ENCODE data around the gene LCP2. TPM values are rescaled to one million over a fixed set of nuclear protein-coding genes. Genes with fewer than 3 reads are reported as not detected.

LCP2 gene
- total RNA-seq, 1 experiment from 2014 or later = 0.72 TPM

- TF ChIP-seq ATF1 (CRISPR knock-in tag; IDR thresholded peaks at IDR 0.05) (no peak), FOXP4 (CRISPR knock-in tag; IDR thresholded peaks at IDR 0.05) (no peak), ZNF232 (CRISPR knock-in tag; IDR thresholded peaks at IDR 0.05) (no peak), AR (CRISPR knock-in tag; IDR thresholded peaks at IDR 0.05) (no peak), PREB (CRISPR knock-in tag; IDR thresholded peaks at IDR 0.05; ENCODE audit: borderline replicate concordance) (no peak), ZNF423 (CRISPR knock-in tag; IDR thresholded peaks at IDR 0.05) (no peak)
Measured at GRCh38 chr5:170306381-170306831, 8.8 kb upstream of the LCP2 start (continued).

GRCh38 chr5:170305646-170306025 lies 8.1 kb upstream of the LCP2 start:
- DNase-seq (ENCODE audit: low spot score) (no peak), ATAC-seq (no peak)
- Mint-ChIP-seq H3K27ac (no peak overlapping the region), H3K9me3 (peaks cover 5% of the 10 kb centered on the region; the same call in 1 of the 2 replicates), H3K4me3 (no peak overlapping the region), H3K4me1 (peaks cover 38% of the 10 kb centered on the region), H3K27me3 (ENCODE audit: low read depth) (no peaks in the 10 kb centered on the region; the same call in 1 of the 2 replicates), H3K36me3 (no peaks in the 10 kb centered on the region)
- TF ChIP-seq ETV6 (CRISPR knock-in tag; IDR thresholded peaks at IDR 0.05) (no peak), FOXP1 (CRISPR knock-in tag; IDR thresholded peaks at IDR 0.05; ENCODE audit: borderline replicate concordance) (no peak), ZBTB21 (CRISPR knock-in tag; IDR thresholded peaks at IDR 0.05; ENCODE audit: borderline replicate concordance) (no peak), ESRRA (CRISPR knock-in tag; IDR thresholded peaks at IDR 0.05; ENCODE audit: borderline replicate concordance) (no peak), ATF3 (CRISPR knock-in tag; conservative IDR thresholded peaks at IDR 0.05) (no peak), NR1H2 (CRISPR knock-in tag; IDR thresholded peaks at IDR 0.05) (no peak), PRDM15 (CRISPR knock-in tag; IDR thresholded peaks at IDR 0.05) (no peak), IRF2 (CRISPR knock-in tag; IDR thresholded peaks at IDR 0.05; ENCODE audit: borderline replicate concordance, low read depth) (no peak), MLX (CRISPR knock-in tag; IDR thresholded peaks at IDR 0.05) (no peak)
- POLR2A ChIA-PET = no interaction called here
- CTCF ChIA-PET = no interaction called here

Measured in WTC11 (cell line).